ENCODE data around the gene GSTM1. TPM values are rescaled to one million over a fixed set of nuclear protein-coding genes. Genes with fewer than 3 reads are reported as not detected.

Gene GSTM1
- total and polyA plus RNA-seq, 2 of the 8 experiments (the other 6 are each of a cell fraction or from before 2014, with no cell fraction given), result 16.7 to 42.5 TPM

DNA sequence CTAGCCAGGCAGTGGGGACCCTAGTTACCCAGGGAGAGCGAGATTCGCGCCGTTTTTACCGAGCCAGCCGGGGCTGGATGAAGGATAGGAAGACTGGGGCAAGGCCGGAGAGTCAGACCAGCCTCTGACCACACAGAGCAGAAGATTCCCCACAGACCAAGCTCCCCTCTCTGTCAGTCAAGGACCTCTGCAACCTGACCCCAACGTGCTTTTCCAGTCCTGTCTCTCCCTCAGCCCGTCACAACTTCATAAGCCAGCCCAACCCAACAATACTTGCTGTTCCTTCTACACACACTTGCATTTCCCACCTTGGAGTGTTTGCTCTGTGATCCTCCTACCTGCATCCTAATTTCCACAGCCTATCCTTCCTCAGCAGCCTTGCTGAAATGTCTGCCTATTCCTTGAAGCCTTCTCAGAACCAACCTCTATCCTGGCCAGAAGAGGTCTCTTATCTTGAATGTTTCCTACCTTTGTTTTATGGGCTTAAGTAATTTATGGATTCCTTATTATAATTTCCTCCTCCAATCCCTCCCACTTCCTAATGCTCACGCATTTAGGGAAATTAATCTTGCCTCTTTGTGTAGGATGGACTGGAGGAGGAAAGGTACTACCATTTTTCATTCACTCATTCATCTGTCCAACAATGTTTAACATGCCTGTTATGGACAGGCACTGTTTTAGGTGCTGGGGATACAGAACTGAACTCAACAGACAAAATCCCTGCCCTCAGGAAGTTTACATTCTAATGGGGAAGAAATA is 53.2 kb downstream of the GSTM1 start, which contains the start of gene GSTM3:
Gene GSTM3, minus strand, starts transcription at position 424 of the 759 bp plus-strand sequence. CDS start 751 bp downstream, outside the sequence.
- FAIRE-seq (no peak), DNase-seq (ENCODE audit: low read depth in 1 of 2, low spot score in 2 of 2) (no peak)
- H3K18ac ChIP-seq (ENCODE audit: extremely low read depth, low read length), result peak within 1 kb of the TSS; percentile 80
- no peaks in the 10 kb centered on the region for H3K9me3 ChIP-seq (ENCODE audit: insufficient read depth in 2 of 2, low read depth in 1 of 2, low read length in 1 of 2)
- H3K79me2 ChIP-seq (ENCODE audit: control insufficient read depth in 1 of 2, insufficient read depth in 2 of 2, low read length in 2 of 2), result no peaks in the 10 kb centered on the region
- no peak within 1 kb of the TSS for H2BK120ac ChIP-seq (replicated peaks; ENCODE audit: low read depth, low read length)
- peaks cover 0 to 8% (median 5%) of the 10 kb centered on the region in 4 experiments; a peak in 5 of 7 replicates for H3K4me1 ChIP-seq (replicated peaks in 1 of 4; ENCODE audit: control insufficient read depth in 3 of 4, insufficient read depth in 4 of 4, low read length in 3 of 4)
- H4K8ac ChIP-seq (ENCODE audit: extremely low read depth, insufficient read depth, low read length), result peak within 1 kb of the TSS; percentile 35
- H4K20me1 ChIP-seq (replicated peaks in 1 of 2; ENCODE audit: control insufficient read depth in 1 of 2, insufficient read depth in 2 of 2, low read length in 2 of 2), result no peaks in the 10 kb centered on the region
- H2BK20ac ChIP-seq (ENCODE audit: low read length), result peak within 1 kb of the TSS; percentile 61; the same call in 1 of the 2 replicates
- peak within 1 kb of the TSS; percentile 68; the same call in 1 of the 2 replicates for H2BK12ac ChIP-seq (ENCODE audit: low read depth, low read length)
- peak within 1 kb of the TSS; percentile 97 for H2BK15ac ChIP-seq (ENCODE audit: low read length)
- no peak within 1 kb of the TSS for H4K5ac ChIP-seq (ENCODE audit: insufficient read length, low read depth, low read length)
- no peak within 1 kb of the TSS for H3K56ac ChIP-seq (replicated peaks; ENCODE audit: insufficient read length, low read depth, low read length)
- H2BK5ac ChIP-seq (ENCODE audit: low read depth, low read length), result peak within 1 kb of the TSS; percentile 18; the same call in 1 of the 2 replicates
- no peak within 1 kb of the TSS for H2AK5ac ChIP-seq (ENCODE audit: low read depth, low read length)
- H3K36me3 ChIP-seq (ENCODE audit: control insufficient read depth in 2 of 4, insufficient read depth in 4 of 4, low read length in 3 of 4), result no peaks in the 10 kb centered on the region
- peaks cover 5 to 28% (median 27%) of the 10 kb centered on the region in 4 experiments for H3K27me3 ChIP-seq (replicated peaks in 1 of 4; ENCODE audit: control insufficient read depth in 3 of 4, extremely low read depth in 1 of 4, insufficient read depth in 3 of 4, low read length in 3 of 4)
- H3K9ac ChIP-seq (replicated peaks in 1 of 4; ENCODE audit: extremely low read depth in 1 of 4, low read depth in 3 of 4, low read length in 3 of 4), result peak within 1 kb of the TSS in 3 of 4 experiments; percentile 42 to 47 (median 44); a peak in 5 of 7 replicates
- H3K4me2 ChIP-seq (ENCODE audit: insufficient read depth in 1 of 2, low read depth in 2 of 2, low read length in 2 of 2), result peak within 1 kb of the TSS; percentile 88 to 99
- H3K14ac ChIP-seq (ENCODE audit: insufficient read length), result no peak within 1 kb of the TSS
- H3K4ac ChIP-seq (replicated peaks; ENCODE audit: insufficient read length, low read depth, low read length), result no peak within 1 kb of the TSS
- H4K91ac ChIP-seq (replicated peaks; ENCODE audit: insufficient read length, low read length), result no peak within 1 kb of the TSS
- no peak within 1 kb of the TSS; the same call in 1 of the 2 replicates for H3K27ac ChIP-seq (ENCODE audit: low read depth, low read length)
- WGBS, 2 experiments (ENCODE audit: extremely low coverage in 1 of 2, insufficient coverage in 1 of 2, insufficient read length in 1 of 2, insufficient replicate concordance in 2 of 2, low coverage in 1 of 2, low lambda C conversion rate in 2 of 2, missing lambda C conversion rate in 1 of 2), result 11% methylated on average over 10 of the region's 10 CpGs; no CpG with 5 or more reads in 1 of the 2 experiments
- ChIA-PET CTCF (ENCODE audit: partially characterized antibody) (interaction anchor here (0.9 to 3.9 kb wide), 4 partner anchors 22 to 100 kb away, joined by 3 to 18 read pairs (median 4); no protein-coding TSS in a partner anchor), POLR2A (ENCODE audit: partially characterized antibody) (interaction anchor here (0.8 to 2.0 kb wide), 2 partner anchors 9 to 18 kb away, joined by 3 to 9 read pairs; no protein-coding TSS in a partner anchor)
- H3K23ac ChIP-seq (ENCODE audit: insufficient read length), result no peak within 1 kb of the TSS
- peak within 1 kb of the TSS; percentile 94 for H2AFZ ChIP-seq (ENCODE audit: low read length)
- H3K4me3 ChIP-seq (ENCODE audit: extremely low read depth in 1 of 4, insufficient read depth in 2 of 4, low read depth in 3 of 4, low read length in 4 of 4), result peak within 1 kb of the TSS; percentile 65 to 79 (median 70)
- H3K79me1 ChIP-seq (ENCODE audit: low read depth, low read length), result no peaks in the 10 kb centered on the region
- peaks cover 12% of the 10 kb centered on the region; the same call in 1 of the 2 replicates for H3K23me2 ChIP-seq (ENCODE audit: low read depth, low read length)
- TF ChIP-seq CBX8 (IDR thresholded peaks at IDR 0.05; ENCODE audit: borderline replicate concordance, low read depth, low read length) (no peak), ZNF274 (IDR thresholded peaks at IDR 0.05; ENCODE audit: borderline replicate concordance, extremely low read depth, low read length) (no peak), SP2 (IDR thresholded peaks at IDR 0.05; ENCODE audit: low read length) (no peak), EP300 (IDR thresholded peaks at IDR 0.05; ENCODE audit: borderline replicate concordance in 1 of 2, low read depth in 2 of 2, low read length in 2 of 2) (no peak), BACH1 (IDR thresholded peaks at IDR 0.05; ENCODE audit: low read length) (no peak), SUZ12 (IDR thresholded peaks at IDR 0.05; ENCODE audit: low read length) (no peak), CEBPB (IDR thresholded peaks at IDR 0.05; ENCODE audit: low read depth, low read length) (no peak), POLR2A (IDR thresholded peaks at IDR 0.05; ENCODE audit: control extremely low read depth in 1 of 2, low read depth in 2 of 2, low read length in 2 of 2) (no peak), JUN (IDR thresholded peaks at IDR 0.05; ENCODE audit: low read depth, low read length) (no peak), SIX5 (IDR thresholded peaks at IDR 0.05; ENCODE audit: low read depth, low read length) (no peak), CHD1 (IDR thresholded peaks at IDR 0.05; ENCODE audit: low read depth, low read length) (no peak), GTF2F1 (IDR thresholded peaks at IDR 0.05; ENCODE audit: borderline replicate concordance, low read depth, low read length) (no peak), MAFK (IDR thresholded peaks at IDR 0.05; ENCODE audit: low read depth, low read length) (no peak)
